GM19397 (cell line): ENCODE measurements around the gene ANTXR1.

Experiments
- ATAC-seq: cut with Tn5 transposase; IDR thresholded peaks from one replicate; pipeline ENCODE4 v1.9.1; 2021; ENCODE audit warnings: mild to moderate bottlenecking, moderate library complexity; ENCODE audit not compliant: unreplicated experiment

ANTXR1 gene

DNA sequence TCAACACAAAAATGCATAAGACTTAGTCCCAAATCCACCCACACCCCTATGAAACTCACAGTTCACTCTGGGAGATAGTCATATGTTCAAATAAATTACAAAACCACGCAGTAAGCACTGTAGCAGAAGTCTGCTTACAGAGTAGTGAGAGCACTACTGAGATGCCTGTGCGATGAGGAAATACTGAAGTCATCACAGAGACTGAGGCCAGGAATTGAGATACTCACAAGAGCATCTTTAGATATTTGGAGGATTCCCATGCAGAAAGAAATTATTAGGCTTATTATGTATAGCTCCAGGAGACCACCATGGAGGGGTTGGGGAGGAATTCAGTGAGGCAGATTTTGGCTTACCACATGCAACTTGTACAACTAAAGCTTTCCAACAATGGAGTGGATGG lies 82.3 kb downstream of the ANTXR1 start:
- ATAC-seq: no peak

DNA sequence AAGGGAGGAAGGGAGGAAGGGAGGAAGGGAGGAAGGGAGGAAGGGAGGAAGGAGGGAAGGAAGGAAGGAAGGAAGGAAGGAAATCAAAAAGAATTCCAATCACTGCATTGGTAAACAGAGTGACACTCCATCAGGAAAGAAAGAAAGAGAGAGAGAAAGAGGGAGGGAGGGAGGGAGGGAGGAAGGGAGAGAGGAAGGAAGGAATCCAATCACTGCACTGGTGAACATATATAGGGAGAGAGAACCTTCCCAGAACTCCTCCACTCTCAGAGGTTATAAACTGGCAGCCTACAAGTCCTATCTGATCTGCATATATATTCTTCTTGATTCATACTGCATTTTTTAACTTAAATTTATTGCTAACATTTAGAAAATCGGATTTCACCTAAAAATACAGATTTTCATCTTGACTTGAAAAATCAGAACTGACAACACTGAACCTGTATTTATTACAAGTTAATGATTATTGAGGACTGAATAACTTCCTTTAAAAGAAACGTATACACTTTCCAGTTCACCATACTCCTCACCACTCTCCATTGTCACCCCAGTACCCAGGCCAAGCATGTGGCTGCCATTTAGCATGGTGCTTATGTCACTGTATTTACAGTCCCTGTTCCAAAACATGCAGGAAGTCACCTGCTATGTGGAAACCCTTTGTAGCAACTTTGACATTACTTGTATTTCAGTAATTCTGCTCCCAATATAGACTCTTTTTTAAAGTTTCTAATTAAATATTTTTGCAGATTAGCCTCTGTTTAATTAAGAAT lies 83.5 kb downstream of the ANTXR1 start:
- no peak for ATAC-seq

- no peak for ATAC-seq
Observed at GRCh38 chr2:69097148-69097610, 84.2 kb downstream of the ANTXR1 start.

DNA sequence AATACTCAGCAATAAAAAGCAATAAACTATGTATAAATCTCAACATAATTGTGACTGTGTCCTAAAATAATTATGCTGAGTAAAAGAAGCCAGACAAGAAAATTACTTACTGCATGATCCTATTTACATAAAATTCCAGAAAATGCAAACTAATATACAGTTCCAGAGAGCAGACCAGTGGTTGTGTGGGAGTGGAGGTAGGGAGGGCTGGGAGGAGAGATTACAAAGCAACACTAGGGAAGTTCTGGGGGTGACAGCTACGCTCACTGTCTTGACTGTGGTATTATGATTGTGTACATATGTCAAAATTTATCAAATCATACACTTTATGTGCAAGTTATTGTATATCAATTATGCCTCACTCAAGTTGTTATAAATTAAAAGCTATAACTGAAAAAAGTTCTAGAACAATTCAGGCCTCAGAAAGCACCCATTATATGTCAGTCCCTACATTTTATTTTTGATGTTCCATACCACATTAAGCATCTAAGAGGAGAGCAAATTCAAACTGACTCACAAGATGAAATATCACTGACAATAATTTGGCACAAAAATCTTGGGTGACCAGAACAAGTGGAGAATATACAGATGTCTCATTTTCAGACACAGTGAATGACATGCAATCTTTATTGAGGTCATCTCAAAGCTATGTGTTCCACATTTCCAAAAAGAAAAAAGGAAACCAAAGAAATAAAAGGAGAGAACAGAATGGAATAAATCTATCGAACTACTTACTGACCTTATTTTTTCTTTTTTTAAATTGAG lies 85.1 kb downstream of the ANTXR1 start:
- ATAC-seq: no peak

- ATAC-seq: no peak
Observed at GRCh38 chr2:69099541-69099940, 86.6 kb downstream of the ANTXR1 start.

GRCh38 chr2:69100220-69100723 lies 87.3 kb downstream of the ANTXR1 start:
- ATAC-seq: no peak

GRCh38 chr2:69102041-69102593 lies 89.1 kb downstream of the ANTXR1 start:
- no peak for ATAC-seq

- no peak for ATAC-seq
Observed at GRCh38 chr2:69103419-69103818, 90.4 kb downstream of the ANTXR1 start.

GRCh38 chr2:69104261-69104660 lies 91.3 kb downstream of the ANTXR1 start:
- ATAC-seq: no peak

DNA sequence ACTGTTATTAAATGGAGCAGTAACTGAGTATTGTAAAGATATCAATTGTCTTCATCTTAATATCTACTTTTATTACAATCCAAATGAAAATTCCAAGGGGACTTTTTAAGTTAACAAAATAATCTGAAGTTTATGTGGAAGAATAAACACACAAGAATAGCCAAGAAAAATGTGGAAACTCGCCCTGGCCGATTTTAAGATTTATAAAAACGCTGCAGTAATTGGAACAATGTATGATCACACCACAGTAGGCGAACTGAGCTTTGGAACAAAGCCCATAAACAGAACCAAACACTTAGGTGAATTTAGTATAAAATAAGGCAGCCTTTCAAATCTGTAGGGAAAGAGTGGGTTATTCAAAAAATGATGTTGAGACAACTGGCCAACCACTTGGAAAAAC lies 96.3 kb downstream of the ANTXR1 start:
- no peak for ATAC-seq

GRCh38 chr2:69111076-69111475 lies 98.1 kb downstream of the ANTXR1 start:
- no peak for ATAC-seq

- no peak for ATAC-seq
Observed at GRCh38 chr2:69113627-69114026, 100.6 kb downstream of the ANTXR1 start.

DNA sequence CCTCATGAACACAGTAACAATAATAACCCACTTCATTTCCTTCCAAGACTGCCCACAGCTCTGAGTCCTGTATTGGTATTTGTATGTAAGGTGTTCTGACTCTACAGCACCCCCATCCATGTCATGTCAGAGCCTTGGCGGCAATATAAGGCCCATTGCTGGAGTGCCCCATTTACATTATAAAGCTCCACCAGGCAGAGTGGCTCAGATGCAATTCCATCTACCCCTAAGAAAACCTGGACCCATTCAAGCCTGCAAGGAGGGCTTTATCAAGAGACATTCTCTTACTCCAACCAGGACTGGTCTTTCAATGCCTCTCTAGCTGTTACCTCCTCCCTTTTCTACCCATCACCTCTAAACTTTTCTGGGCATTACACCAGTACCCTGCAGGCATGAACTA lies 101.6 kb downstream of the ANTXR1 start:
- ATAC-seq: no peak

DNA sequence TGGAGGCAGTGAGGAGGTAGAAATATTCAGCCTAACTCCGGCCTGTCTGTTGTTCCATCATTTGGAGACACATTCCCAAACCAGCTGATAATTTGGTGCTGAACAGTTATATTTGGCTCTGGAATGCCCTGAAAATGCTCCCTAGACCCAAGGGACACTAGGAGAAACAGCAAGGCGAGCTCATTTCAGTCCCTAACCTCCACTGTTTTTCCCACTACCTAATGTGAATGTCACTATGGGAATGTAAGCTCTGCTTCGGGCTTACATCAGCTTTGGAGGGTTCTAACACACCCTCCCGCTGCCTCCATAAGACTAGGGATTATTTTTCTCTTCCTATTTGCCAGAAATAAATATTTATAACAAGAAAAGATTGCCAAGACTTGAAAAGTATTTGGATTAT lies 103.5 kb downstream of the ANTXR1 start:
- no peak for ATAC-seq

DNA sequence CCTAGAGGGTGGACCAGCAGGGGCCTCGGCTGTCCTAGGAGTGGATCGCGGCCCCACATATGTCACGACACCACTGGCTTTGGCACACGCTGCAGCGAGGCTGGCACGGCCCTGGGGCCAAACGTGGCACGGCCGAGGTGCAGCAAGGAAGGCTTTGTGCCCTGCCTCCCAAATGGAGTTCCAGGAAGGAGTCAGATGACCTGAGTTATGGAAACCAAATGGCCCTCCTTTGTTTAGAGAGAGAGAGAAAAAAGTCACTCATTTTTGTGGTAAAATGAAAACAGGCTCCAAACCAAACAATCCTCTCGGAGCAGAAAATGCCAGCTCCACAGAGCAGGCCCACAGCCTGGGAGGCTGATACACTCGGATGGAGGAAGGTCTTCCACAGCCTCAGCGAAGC lies 105.6 kb downstream of the ANTXR1 start:
- no peak for ATAC-seq

DNA sequence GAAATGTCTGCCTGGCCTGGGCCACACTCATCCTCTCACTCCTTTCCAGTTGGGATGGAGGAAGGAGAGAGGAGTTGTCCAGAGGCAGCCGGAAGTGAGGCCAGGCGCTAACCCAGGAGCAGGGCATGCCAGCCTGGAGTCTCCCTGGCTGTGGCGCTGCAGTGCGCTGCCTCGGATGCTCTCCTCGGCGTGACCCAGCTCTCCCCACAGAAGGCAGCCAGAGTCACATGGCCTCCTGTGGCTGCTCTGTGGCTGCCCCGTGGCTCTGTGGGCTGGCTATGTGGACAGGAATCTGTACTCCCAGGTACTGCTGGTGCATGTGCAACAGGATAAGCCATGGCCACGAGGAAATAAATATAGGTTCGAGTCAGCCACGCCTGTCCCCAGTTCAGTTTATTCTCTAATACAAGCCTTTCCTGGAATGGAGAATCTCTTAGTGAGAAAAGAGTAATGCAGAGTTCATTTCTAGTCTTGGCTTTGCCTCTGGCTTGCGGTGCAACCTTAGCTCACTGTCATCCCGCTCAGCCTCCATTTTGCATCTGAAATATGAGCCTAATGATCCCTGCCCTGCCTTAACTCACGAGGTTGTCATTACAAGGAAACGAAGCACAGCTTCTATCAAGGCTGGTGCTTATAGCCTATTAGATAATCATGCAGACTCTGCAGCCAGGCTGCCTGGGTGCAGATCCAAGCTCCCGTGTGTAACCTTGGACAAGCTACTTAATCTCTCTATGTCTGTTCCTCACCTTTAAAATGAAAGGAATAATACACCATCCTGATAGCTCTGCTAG lies 106.3 kb downstream of the ANTXR1 start:
- no peak for ATAC-seq

DNA sequence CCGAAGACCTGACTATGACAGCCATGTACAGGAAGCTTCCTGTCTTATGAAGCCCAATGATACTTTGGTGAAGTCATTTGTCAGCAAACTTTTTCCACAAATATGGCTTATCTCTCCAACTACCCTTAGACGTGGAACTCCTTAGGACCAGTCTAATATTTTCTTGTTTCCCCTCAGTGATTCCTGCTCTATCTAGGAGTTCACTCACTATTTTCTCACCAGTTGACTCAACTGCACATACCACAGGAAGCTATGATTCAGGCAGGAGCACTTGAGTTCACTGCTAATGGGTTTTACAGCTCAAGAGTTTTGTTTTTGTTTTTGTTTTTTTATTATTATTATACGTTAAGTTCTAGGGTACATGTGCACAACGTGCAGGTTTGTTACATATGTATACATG lies 109.3 kb downstream of the ANTXR1 start:
- no peak for ATAC-seq

DNA sequence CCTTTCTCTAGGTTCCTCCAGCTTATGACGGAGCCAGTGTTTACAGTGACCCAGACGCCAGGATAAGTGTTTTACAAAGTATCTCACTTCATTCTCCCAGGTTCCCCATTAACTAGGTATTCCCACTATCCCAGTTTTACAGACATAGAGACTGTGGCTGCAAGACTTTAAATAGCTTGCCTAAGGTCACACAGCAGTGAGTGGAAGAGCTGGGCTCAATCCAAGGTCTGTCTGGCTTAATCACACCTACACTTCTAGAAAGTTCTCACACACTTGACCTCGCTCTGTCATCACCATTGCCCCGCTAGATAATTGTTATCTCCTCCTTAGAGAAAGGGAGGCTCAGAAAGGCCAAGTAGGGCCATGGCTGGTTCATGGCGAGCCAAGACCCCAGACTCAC lies 110.2 kb downstream of the ANTXR1 start:
- ATAC-seq: no peak

DNA sequence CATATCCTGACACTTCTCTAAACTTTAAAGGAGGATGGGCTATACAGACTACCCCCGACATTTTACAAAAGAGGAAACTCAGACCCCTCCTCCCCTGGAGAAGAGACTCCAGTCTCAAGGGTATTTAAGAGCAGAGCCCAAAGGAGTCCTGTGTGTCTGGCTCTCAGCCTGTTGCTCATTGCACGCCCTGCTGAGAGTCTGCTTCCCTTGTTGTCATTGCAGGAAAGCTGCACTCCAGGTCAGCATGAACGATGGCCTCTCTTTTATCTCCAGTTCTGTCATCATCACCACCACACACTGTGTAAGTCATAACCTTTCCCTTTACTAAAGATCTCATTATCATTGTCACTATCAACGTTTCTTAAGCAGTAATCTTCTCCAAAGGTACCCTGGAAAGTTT lies 111.4 kb downstream of the ANTXR1 start:
- ATAC-seq: no peak

DNA sequence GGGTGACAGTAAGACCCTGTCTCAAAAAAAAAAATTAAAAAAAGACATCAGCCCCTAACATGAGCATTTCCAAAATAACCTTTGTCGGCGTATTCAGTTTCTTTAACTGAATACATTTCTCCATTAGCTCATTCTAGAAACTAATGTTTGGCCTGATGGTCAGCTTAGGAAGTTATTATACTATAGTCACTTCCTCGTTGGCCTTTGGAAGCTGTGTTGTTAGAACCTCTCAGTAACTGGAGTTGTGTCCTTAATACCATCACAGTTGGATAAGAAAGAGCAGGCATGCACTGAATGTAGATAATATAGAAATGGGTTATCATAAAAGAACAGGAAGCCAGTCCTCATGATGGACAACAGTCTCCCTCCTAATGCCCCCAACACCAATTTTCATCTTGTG lies 112.8 kb downstream of the ANTXR1 start:
- no peak for ATAC-seq

- no peak for ATAC-seq
Observed at GRCh38 chr2:69126341-69126740, 113.4 kb downstream of the ANTXR1 start.
